ENCODE data around the gene CST9. TPM values are rescaled to one million over a fixed set of nuclear protein-coding genes. Genes with fewer than 3 reads are reported as not detected.

CST9 gene
- total RNA-seq, 1 donor from 2014 or later = not detected

DNA sequence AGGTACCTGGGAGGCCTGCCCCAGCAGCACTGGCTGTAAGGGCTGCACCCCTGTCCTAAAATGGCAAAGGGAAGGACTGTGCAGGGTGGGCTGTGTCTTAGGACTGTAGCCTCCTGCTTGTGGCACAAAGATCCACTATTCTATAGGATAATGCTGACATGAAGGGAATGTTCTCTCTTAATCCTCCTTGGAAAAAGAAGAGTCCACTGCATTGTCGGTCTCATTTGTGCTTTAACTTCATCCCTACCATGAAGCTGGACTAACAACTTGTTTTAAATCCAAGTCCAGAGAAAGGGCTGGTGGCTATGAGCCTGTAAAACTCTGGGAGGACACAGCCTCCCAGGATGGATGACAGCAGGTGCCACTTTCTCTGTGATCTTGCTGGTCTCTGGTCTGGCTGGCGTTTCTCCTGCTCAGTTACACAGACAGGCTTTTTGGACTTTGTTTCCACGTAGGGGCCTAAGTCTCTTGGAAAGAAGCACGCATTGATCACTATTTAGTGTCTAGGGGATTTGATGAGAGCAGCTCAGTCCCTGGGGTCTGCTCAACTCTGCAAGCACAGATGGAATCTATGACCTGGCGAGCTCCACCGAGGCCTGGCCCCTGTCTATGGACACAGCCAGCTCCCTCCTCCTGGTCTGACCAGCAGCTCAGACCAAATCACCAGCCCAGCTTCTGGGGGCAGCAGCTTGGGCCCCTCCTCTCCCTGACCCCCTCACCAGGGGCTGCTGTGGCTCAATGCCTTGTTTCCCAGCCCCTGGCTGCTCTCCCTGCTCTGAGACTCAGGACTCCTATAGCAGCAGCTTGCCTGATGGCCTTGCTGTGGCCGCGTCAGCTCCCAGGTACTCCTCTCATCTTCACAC, 27.2 kb upstream of the CST9 start:
- DNase-seq (ENCODE audit: low spot score in 2 of 2, unreplicated experiment in 2 of 2) = no peak
- Mint-ChIP-seq H3K9me3 (peaks cover 2% of the 10 kb centered on the region), H3K4me1 (peaks cover 14% of the 10 kb centered on the region), H3K4me3 (no peak overlapping the region), H3K36me3 (peaks cover 5% of the 10 kb centered on the region), H3K27ac (no peak overlapping the region), H3K27me3 (ENCODE audit: low read depth) (no peaks in the 10 kb centered on the region)
- TF ChIP-seq, protein P1, sequence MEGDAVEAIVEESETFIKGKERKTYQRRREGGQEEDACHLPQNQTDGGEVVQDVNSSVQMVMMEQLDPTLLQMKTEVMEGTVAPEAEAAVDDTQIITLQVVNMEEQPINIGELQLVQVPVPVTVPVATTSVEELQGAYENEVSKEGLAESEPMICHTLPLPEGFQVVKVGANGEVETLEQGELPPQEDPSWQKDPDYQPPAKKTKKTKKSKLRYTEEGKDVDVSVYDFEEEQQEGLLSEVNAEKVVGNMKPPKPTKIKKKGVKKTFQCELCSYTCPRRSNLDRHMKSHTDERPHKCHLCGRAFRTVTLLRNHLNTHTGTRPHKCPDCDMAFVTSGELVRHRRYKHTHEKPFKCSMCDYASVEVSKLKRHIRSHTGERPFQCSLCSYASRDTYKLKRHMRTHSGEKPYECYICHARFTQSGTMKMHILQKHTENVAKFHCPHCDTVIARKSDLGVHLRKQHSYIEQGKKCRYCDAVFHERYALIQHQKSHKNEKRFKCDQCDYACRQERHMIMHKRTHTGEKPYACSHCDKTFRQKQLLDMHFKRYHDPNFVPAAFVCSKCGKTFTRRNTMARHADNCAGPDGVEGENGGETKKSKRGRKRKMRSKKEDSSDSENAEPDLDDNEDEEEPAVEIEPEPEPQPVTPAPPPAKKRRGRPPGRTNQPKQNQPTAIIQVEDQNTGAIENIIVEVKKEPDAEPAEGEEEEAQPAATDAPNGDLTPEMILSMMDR (IDR thresholded peaks at IDR 0.05; ENCODE audit: unreplicated experiment) = no peak

DNA sequence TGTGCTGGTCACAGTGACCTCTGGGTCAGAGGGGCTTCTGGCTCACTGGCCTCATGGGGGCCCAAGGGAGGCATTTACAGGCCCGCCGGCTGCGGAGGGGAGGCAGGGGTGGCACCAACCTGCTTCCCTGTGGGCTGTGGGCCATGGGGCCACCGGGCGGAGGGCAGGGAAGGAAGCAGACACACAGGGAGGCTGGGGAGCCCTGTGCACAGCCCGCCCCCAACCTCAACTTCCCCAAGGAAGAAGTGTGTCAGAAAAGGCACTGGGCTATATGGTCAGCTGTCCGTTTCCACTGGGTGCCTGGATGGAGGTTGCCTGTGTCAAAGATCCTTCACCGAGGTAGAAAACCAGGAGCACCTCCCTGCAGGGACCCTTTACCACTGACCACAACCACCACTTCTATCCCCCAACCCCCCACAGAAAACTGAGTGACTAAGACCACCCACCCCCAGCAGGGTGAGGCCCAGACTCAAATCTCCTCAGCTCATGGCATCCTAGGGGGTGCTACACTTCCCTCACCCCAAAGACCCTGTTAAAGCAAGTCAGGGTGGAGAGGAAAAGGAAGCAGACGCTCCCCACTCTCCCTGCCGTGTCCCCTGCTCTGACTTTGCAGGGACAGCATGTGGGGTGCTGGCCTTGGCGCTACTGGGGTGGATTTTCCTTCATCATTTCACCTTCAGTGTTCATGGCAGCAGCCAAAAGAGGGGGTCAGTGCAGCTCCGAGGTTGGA, 26.4 kb upstream of the CST9 start:
- H3K9me3 Mint-ChIP-seq = peaks cover 5% of the 10 kb centered on the region
- H3K27ac Mint-ChIP-seq = no peak overlapping the region
- DNase-seq (ENCODE audit: low spot score in 2 of 2, unreplicated experiment in 2 of 2) = no peak
- TF ChIP-seq, protein P1 (IDR thresholded peaks at IDR 0.05; ENCODE audit: unreplicated experiment) = no peak
- no peak overlapping the region for H3K4me3 Mint-ChIP-seq
- H3K27me3 Mint-ChIP-seq (ENCODE audit: low read depth) = no peaks in the 10 kb centered on the region
- peaks cover 13% of the 10 kb centered on the region for H3K4me1 Mint-ChIP-seq
- H3K36me3 Mint-ChIP-seq = peaks cover 6% of the 10 kb centered on the region

DNA sequence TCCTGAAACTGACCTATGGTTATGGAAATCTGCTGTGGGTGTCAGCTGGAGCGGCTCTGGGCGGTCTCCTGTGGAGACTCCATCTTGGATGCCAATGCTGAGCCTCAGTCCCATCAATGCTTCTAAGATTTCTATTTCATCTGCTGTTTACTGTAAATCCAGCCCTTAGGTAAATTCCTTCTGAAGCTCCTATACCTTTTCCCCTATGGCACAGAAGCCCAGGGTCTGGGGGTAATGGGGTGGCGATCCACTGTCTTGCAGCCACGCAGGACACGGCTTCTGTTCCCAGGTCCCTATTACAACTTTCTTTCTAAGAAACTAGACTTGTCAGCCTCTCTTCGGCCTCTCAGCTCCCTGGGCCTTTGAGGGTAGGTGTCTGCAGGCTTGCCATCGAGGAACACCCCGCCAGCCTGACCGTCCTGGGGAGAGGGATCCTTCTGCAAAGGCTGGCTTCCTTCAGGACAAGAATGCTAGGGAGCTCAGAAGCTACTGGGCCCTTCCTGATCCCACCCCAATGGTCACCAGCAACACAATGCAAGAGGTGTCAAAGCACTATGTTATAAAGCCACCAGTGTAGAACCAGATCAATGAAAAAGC, 25.6 kb upstream of the CST9 start:
- Mint-ChIP-seq H3K36me3 (peaks cover 6% of the 10 kb centered on the region), H3K4me1 (peaks cover 5% of the 10 kb centered on the region), H3K9me3 (peaks cover 9% of the 10 kb centered on the region), H3K4me3 (no peak overlapping the region), H3K27ac (no peak overlapping the region), H3K27me3 (ENCODE audit: low read depth) (no peaks in the 10 kb centered on the region)
- TF ChIP-seq, protein P1 (IDR thresholded peaks at IDR 0.05; ENCODE audit: unreplicated experiment) = no peak
- DNase-seq (ENCODE audit: low spot score in 2 of 2, unreplicated experiment in 2 of 2) = no peak

DNA sequence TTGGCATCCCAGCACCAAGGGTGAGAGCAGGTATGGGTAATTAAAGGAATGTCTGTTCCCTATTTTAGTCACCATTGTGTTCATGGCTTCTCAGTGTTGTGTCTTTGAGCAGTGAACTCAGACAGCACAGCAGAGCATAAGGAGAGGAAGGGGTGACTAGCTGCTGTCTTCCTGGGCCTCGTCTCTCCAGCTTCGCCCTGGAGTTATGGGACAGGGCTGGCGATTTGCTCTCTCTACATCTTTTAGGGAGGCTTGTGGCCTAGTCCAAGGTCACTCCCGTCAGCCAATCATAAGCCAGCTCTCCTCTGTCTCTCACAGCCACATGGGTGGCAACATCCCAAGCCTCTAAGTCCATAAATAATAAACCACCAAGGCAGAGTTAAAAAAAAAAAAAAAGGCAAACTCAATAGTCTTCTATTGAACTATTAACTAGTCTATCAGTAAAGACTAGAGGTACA, 24.7 kb upstream of the CST9 start:
- no peak overlapping the region for H3K27ac Mint-ChIP-seq
- H3K9me3 Mint-ChIP-seq = peaks cover 9% of the 10 kb centered on the region
- no peaks in the 10 kb centered on the region for H3K27me3 Mint-ChIP-seq (ENCODE audit: low read depth)
- peaks cover 6% of the 10 kb centered on the region for H3K36me3 Mint-ChIP-seq
- TF ChIP-seq, protein P1 (IDR thresholded peaks at IDR 0.05; ENCODE audit: unreplicated experiment) = no peak
- H3K4me1 Mint-ChIP-seq = no peaks in the 10 kb centered on the region
- no peak for DNase-seq (ENCODE audit: low spot score in 2 of 2, unreplicated experiment in 2 of 2)
- H3K4me3 Mint-ChIP-seq = no peak overlapping the region

DNA sequence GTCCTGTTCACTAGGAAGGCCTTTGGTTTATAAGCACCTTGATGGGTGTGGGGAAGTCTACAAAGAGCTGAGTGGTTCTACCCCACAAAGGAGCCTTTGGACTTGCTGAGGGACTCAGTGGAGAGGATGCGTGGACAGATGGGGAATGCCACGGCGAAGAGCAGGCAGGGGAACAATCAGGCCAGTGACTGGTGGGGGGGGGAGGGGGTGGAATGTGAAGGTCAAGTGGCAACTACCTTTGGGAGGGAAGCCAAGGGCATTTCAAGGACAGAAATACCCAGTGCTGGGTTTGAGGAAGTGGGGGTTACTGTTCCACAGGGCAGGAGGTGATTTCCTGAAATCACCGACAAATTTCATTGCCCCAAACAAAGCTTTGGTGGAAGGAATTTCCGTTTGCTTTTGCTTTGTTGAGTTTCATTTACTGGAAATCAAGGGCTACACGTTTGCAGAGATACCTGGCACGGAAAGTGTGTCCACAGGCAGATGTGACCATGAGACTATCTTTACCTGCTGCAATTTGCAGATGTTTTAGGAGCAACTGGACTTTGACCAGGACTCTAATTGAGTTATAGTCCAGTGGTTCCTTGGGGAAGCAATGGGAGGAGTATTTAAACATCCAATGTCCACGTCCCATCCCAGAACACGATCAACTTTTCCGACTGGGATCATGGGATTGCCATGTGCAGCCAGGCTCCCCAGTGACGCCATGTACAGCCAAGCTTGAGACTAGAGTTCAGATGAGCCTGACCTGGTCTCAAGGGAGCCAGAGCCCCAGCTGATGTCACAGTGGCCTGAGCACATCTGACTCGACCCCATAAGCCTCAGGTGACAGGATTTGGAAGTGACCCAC, 24.1 kb upstream of the CST9 start:
- no peaks in the 10 kb centered on the region for H3K4me1 Mint-ChIP-seq
- peaks cover 6% of the 10 kb centered on the region for H3K36me3 Mint-ChIP-seq
- H3K27me3 Mint-ChIP-seq (ENCODE audit: low read depth) = peaks cover 4% of the 10 kb centered on the region
- H3K9me3 Mint-ChIP-seq = peaks cover 9% of the 10 kb centered on the region
- TF ChIP-seq, protein P1 (IDR thresholded peaks at IDR 0.05; ENCODE audit: unreplicated experiment) = no peak
- H3K27ac Mint-ChIP-seq = no peak overlapping the region
- no peak overlapping the region for H3K4me3 Mint-ChIP-seq
- DNase-seq (ENCODE audit: low spot score in 2 of 2, unreplicated experiment in 2 of 2) = no peak
